GM18499 (cell line): ENCODE measurements around the gene ZNF121.
"Not testable (repeated sequence)": the region's sequence is repeated elsewhere in the genome, so short reads cannot be mapped to it uniquely, and the experiment has no call there.

ENCODE experiments used
- ATAC-seq: cut with Tn5 transposase; IDR thresholded peaks from one replicate; pipeline ENCODE4 v1.9.1; 2021; ENCODE audit warnings: moderate number of reproducible peaks; ENCODE audit not compliant: insufficient read depth, unreplicated experiment

ZNF121 gene

GRCh38 chr19:9584073-9584833 lies at the start of gene ZNF121:
Gene ZNF121, minus strand, starts transcription at chr19:9584504. Its CDS starts 16,407 bp downstream, at chr19:9568097.
- ATAC-seq: no peak

GRCh38 chr19:9627856-9628255 lies 43.6 kb upstream of the ZNF121 start:
- ATAC-seq: no peak

GRCh38 chr19:9622531-9622930 lies 38.2 kb upstream of the ZNF121 start:
- no peak for ATAC-seq

- no peak for ATAC-seq
These were observed 37.1 kb upstream of the ZNF121 start, which contains the start of gene ZNF561 for GRCh38 chr19:9621156-9622037. Gene ZNF561, minus strand, starts transcription at chr19:9621232. Its CDS starts 1,776 bp downstream, at chr19:9619456.

GRCh38 chr19:9620842-9621155 lies 36.5 kb upstream of the ZNF121 start:
- no peak for ATAC-seq

- ATAC-seq: no peak
These were observed 31.5 kb upstream of the ZNF121 start for GRCh38 chr19:9615844-9616243.

- ATAC-seq: no peak
These were observed 26.3 kb upstream of the ZNF121 start for GRCh38 chr19:9610484-9611113.

GRCh38 chr19:9608912-9609311 lies 24.6 kb upstream of the ZNF121 start:
- no peak for ATAC-seq

- no peak for ATAC-seq
These were observed 12.7 kb upstream of the ZNF121 start for GRCh38 chr19:9597027-9597426.

- ATAC-seq: no peak
These were observed 2.5 kb upstream of the ZNF121 start for GRCh38 chr19:9586764-9587163.

- not testable (repeated sequence) for ATAC-seq
These were observed 2.1 kb downstream of the ZNF121 start for GRCh38 chr19:9582081-9582725.

GRCh38 chr19:9580728-9581127 lies 3.6 kb downstream of the ZNF121 start:
- ATAC-seq: no peak

GRCh38 chr19:9570255-9570654 lies 14.0 kb downstream of the ZNF121 start:
- ATAC-seq: no peak

GRCh38 chr19:9566729-9567128 lies 17.6 kb downstream of the ZNF121 start:
- ATAC-seq: no peak

- ATAC-seq: no peak
These were observed 18.2 kb downstream of the ZNF121 start for GRCh38 chr19:9565900-9566705.

- no peak for ATAC-seq
These were observed 31.6 kb downstream of the ZNF121 start for GRCh38 chr19:9552536-9553274.

- no peak for ATAC-seq
These were observed 36.4 kb downstream of the ZNF121 start for GRCh38 chr19:9547870-9548269.

GRCh38 chr19:9541281-9541680 lies 43.0 kb downstream of the ZNF121 start:
- ATAC-seq: not testable (repeated sequence)

- not testable (repeated sequence) for ATAC-seq
These were observed 44.4 kb downstream of the ZNF121 start for GRCh38 chr19:9539921-9540320.
